Measurements from ENCODE around the gene IL1RAPL1.

Gene IL1RAPL1

DNA sequence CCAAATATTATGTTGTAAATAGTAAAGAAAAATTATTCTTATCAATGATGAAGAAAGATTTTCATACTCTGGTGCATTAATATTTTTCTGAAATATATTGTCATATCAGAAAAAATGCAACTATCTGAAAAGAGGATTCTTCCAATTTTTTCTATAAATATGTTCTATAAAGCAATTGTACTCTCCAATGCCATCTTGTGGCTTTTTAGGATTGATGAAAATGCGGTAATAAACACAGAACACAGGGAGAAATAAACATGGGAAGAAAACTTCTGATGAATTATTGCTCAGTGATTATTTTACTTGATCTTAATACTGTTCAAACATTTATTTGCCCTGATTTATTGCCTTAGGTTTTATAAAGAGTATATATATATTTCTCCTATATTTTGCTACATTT lies 215.4 kb downstream of the IL1RAPL1 start:
- no peak for DNase-seq

DNA sequence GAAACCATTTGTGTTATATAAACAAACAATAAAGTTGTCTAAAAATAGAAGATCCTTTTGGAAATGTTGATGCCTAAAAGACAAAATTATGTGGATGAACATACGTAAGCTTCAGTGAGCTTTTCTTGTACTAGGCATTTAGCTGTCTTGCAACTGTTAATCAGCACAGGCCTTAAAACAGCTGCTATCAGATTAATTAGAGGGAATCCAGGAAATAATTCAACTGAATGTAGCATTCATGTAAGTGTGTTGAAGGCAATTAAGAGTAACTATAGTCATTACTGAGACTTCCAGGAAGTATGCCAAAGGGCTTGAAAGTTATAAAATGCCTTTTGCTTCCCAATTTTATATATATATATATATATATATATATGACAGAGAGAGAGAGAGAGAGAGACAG lies 248.7 kb downstream of the IL1RAPL1 start:
- no peak for DNase-seq

DNA sequence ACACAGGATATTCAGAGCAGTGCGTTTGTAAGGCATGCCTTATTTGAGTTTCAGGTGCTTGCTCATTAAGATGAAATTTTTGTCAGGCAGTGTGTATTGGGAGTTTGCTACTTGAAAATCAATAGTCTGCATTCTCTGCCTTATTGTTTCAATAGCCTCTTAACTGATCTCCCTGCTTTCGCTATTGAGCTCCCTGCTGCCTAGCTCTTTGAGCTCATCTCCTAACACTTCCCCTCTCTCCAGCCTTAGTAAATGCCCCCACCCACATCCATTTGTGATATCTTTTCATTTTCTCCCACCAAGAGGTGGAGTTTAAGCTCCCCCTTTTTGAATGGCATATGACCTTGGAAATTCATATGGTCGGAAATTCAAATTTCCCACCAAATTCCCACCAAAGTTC lies 256.6 kb downstream of the IL1RAPL1 start:
- no peak for DNase-seq

DNA sequence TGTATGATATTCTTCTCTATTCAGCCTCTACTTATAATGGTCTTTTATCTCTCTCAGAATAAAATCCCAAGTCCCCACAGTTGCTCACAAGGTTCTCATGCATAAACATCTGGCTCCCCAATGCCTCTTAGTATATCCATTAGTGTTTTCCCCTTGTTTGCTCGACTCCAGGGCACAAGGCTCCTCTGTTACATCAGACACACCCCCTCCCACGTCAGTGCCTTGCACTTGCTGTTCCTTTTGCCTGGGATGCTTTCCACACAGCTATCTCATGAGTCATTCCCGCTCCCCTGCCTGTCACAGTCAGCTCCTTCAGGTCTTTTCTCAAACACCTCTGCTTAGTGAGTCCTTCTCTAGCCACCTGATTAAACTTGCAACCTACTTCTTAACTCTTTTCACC lies 260.2 kb downstream of the IL1RAPL1 start:
- DNase-seq = no peak

DNA sequence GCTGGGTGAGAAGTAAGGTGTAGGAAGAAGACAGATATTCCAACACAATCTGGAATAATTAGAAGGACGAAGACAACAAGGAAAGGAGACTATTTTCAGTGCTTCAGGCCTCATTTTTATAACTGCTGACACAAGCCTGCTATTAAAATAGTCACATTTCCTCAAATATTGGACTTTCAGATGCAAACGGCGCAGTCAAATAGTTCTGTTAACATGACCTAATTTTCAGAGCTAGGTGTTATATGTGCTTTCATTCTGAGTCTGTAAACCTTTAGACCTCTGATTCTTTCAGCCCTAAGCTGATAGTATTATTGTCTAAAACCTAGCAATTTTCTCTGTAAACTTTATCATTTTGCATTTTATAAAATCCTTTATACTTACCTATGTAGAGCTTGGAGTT lies 261.5 kb downstream of the IL1RAPL1 start:
- DNase-seq = no peak

DNA sequence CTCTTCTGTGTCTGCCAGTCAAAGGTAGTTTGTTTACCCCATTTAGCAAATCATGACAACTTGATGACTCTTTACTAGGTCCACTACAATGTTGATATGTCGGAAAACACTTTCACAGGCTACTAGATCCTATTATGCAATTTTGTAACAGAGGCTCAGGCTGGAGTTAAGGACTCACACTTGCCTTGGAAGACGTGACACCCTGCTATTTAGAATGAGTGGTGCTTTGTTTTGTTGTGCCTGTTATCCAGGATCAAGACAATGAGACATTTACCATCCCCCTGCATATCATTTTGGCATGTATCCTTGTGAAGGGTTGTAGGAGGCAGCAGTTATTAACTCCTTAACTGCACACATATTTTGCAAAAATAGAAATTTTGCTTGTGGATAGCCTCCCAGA lies 263.7 kb downstream of the IL1RAPL1 start:
- DNase-seq = no peak

DNA sequence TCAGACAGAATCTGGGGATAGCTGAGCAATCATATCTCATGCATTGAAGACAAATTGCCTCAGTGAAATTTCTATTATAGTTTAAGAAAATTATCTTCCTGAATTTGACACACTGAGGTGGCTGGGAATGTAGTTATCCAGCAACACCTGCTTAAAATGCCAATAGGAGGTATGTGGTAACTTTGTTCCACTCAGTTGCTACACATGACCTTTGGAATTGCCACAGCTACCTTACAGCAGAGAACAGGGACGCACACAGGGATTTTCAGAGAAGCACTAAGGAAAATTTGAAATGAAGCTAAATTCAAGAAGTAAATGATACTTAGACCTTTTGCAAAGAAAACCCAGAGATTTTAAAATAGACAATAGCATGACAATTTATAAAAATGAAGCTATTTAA lies 264.6 kb downstream of the IL1RAPL1 start:
- DNase-seq = no peak

DNA sequence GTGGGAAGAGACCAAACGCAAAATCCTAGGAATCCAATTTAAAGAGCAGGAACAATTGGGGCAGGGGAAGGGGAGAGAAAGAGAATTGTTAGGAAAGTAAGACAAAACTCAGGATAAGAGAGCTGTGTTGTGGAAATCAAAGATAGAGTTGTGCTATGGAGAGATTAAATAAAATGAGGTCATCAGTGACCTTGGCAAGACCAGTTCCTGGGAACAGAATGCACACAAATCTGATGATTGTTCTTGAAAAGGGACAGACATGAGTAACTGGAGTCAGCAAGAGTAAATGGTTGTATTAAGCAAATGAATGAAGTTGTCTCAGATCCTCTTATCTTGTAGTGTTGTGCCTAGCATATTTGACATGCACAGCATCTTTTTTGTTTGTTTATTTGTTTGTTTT lies 267.4 kb downstream of the IL1RAPL1 start:
- no peak for DNase-seq

DNA sequence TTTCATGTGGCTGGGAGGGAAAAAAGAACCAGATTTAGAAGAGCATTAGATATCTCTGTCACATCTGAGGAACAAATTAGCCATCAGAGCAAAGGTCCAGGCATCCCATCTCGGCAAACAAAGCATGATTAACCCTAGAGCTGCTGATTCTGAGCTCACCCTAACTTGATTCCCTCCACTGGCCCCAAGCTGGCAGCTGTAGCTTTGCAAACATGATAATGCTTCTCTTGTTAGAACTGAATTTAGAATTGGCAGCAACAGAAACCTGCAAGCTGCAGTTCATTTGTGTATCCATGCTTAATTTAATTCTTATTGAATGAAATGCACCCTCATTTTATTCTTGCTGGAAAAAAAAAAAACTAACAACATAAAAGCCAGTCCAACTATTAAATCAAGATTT lies 289.2 kb downstream of the IL1RAPL1 start:
- DNase-seq = no peak

DNA sequence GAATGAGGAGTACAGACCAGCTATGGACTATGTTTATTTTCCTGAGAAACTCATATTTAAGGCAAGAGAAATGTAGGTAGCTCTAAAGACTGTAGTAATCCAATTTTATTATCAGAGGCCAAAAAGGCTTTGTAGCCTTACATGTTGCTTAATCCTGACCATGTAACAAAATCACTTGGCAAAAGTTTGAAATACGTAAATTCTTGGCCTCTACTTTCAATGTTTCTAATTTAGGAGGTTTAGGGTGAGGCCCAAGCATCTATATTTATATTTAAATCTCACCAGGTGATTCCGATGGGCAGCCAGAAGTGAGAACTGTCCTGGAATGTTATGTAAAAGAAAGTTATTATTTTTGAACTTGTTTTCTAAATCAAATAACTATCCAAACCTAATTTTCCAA lies 289.7 kb downstream of the IL1RAPL1 start:
- no peak for DNase-seq

DNA sequence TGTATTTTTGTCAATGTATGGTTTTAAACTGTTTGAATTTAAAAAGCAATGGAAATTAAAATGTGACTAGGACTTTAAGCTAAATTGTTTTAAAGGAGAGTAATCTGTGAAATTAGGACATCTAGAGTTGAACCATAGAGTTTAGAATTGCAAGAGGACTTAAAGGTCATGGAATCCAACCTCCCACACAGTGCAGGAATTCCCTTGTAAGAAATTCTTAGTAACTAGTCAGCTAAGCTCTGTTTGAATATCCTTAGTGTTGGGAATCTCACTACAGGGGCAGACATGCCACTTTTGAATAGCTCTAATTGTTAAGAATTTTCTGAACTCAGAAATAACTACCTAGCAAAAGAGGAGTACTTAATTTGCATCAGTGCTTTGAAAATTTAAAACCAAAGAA lies 292.9 kb downstream of the IL1RAPL1 start:
- DNase-seq = no peak

DNA sequence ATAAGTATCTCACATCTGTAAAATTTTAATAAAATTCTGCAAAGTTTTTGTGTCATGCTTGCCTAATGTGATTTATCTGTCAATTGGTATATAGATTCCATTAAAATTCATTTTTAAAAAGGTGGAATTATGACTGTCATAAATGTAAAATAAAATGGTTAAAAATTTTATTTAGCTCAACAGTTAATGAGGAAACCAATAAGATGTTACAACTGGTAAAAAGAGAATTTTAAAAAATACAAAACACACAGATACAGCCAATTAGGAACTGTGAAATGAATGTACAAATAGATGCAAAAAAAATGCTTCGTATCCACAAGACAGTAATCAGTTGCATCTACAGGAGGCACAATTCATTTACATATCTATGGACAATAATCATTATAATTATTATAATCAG lies 297.6 kb downstream of the IL1RAPL1 start:
- DNase-seq = no peak

DNA sequence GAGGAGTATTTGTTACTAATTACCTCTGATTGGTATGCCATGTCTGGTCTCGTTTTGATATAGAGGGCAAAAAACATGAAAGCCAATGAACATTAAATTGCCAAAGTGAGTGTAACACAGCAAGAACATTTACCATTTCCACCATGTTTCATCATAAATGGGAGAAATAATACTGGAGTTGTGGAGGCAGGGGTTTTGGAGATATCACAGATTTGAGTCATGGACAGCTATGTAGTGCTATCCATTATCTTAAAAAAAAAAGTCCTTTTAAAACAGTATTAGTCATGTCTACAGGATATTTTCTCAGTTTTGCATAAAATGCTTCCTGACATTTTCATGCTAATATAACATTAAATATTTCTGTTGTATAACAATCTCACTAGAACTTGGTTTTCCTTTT lies 301.2 kb downstream of the IL1RAPL1 start:
- no peak for DNase-seq

DNA sequence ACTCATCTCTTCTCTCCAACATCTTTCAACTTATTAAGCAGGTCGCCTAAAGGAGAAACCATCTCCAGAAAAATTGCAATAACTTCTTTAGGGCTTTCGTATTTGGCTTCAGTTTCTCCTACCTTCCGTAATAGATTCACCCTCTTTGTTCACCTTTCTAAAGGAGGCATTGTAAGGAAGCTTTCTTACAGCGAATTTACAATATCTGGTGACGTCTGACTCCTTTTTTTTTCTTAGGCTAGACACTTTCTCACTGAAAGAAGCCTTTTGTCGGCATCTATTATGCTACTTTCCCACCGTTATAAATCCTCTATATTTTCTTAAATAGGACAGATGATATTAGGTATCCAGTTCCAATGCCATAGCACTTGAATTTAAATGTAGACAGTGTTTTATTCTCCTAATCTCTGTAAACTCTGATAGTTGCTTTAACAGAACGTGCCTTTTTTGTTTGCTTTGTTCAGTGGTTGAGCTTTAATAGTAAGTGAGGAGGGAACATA lies 302.4 kb downstream of the IL1RAPL1 start:
- no peak for DNase-seq

DNA sequence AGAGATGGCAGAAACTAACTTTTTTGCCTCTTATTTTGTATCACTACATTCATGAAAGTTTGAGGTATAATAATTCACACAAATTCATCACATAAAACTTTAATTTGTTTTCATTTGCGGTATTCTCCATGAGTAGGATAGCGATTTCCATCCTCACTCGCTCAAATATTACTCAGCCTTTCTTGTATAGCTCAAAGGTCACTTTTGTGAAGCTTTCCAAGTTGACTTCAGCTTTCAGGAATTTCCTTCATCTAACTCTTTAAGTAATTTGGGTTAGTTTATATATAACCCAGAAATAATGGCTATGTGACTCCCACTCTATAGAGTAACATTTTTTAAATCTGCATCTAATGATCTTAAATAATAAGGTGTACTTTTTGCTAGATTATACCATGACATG lies 314.4 kb downstream of the IL1RAPL1 start:
- DNase-seq = no peak

DNA sequence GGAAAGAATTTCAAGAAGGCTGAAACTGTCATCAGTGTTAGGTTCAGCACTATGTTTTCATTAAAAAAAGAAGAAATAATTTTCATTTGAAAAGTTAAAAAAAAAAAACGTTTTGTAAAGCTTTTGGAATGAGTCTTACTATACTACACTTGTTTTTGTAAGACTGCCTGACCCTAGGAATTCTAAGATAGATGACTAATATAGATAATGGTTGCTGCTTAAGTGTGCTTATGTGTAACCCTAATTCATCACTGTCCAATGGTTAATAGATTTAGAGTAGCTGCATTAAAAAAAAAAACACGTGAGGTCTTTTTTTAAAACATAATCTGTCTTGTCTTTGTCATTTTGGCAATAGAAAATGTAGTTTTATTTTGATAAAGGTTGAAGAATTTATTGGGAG lies 323.2 kb downstream of the IL1RAPL1 start:
- no peak for DNase-seq

DNA sequence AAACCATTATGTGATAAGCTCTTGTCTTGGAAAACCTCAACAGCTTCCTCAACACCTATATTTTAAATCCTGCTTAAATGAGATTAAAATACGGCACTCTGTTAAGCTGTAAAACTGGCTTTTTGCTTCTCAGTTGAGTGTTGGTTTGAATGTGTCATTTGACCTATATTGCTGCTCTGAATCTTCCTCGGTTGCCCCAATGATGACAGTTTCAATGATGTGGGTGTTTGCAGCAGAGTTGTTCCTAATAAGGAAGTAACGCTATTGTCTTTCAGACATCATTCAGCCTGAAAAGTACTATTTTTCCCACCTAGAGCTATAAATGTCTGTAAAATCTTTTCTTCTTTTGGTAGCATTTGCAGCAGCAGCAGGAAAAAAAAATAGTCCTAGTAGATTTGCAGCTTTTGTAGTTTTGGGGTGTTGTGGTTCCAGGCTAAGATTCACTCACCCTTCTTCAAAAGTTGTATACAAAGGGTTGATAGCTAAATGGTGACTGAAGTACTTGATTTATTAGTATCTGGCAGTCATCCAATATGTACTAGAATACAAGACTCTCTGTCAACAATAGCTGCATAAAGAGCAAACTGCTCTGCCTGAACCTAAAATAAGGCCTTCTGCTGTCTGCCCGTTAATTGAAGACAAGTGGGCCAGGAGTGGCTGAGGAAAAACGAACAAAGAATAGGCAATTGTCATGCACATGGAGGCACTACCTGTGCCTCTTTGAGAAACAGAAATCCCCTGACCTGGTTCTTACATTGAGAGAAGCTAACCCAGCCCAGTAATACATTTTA lies 333.1 kb downstream of the IL1RAPL1 start:
- DNase-seq = no peak

DNA sequence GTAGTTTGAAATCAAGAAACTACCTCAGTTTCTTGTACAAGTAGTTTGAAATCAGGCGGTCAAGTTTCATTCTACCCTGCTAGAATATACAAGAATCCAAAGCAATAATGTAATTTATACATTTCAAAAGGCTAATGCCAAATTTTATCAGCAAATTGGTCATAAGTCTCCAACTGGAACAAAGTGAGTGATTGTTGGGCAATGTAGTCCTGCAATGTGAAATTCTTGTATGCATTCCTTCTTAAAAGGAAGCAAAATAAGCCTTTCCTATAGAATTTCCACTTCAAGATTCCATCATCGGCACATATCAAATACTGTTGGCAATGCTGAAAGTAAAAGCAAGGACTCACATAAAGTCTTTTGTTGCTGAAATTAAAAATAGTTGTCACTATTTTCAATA lies 334.9 kb downstream of the IL1RAPL1 start:
- no peak for DNase-seq

DNA sequence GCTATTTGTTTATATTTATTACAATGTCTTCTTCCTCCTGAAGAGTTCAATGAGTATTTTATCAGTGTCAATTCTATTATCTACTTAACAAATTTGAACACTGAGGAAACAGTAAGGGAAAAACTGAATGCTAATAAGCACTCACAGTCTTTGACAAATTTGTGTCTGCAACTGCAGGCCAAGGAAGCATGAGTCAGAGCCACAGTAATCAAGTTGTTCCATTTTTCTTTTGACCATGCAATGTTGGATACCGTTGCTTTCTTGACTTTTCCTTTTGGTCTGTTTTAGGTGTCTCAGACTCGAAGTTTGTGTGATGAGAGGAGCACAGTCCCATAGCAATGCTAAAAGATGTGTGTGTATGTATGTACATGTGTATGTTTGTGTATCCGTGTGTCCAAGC lies 359.6 kb downstream of the IL1RAPL1 start:
- DNase-seq = no peak

DNA sequence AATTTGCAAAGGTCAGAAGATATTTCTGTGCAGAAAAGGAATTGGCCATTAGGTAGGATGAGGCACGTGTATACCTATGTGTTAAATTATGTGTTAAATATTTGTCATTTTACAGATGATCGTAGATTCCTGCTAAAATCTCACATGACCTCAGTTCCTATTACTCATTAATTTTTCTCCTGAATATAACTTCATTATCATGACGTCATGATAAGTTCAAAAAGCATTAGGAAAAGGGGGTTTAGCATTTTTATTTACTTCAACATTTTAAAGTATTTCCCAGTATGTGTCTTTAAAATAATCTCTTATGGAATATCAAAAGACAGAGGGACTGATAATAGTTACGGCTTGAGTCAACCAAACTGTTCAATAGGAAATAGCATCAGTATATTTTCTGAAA lies 372.8 kb downstream of the IL1RAPL1 start:
- no peak for DNase-seq

DNA sequence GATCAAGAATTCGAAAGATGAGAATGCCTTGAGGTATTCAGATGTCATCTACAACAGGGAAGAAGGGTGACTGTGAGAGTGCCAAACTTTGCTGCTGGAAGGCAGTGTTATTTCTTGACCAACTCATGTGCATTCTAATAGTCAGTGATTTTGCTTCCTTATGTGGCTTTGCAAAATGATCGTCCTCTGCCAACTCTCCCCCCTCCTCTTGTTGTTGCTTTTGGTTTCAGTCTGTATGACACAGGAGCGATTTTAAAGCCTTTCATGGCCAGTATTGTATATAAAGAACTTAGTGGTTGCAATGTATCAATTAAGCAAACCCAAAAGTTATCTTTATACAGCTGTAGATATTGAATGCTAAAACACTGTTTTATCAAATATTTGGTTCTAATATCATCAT lies 379.1 kb downstream of the IL1RAPL1 start:
- DNase-seq = no peak

DNA sequence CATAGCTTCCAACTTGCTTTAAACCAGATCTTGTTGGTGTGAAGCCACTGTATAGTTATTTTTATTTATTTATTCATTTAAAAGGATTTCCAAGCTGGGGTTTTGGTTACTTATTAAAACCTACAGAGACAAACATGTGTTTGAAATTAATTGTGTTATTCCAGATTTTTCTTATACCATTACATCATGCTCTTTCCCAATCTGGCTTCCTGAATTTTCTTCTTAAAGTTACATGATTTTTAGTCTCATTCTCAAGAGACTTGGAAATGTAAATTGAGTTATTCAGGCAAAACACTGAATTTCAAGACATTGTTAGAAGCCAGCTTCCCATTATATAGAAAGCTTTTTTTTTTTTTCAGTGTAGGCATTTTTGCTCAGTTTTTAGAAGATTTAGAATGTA lies 381.9 kb downstream of the IL1RAPL1 start:
- DNase-seq = no peak

DNA sequence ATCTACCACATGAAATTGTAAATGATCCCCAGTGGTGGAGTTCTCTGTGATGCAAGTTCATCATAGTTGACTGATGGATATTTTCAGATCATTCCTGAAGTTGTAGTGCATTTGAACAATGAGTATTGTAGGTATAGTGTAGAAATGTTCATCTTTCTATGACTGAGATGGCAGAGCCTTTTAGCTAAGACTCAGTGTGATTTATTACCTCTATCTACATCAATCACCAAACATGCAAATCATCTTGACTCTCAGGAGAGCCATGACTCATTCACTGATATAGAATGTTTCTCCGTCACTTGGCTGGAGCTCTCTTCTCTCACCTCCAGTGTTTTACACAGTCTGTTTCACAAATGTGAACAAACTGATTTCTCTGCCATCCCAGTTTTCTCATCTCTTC lies 392.6 kb downstream of the IL1RAPL1 start:
- DNase-seq = no peak

DNA sequence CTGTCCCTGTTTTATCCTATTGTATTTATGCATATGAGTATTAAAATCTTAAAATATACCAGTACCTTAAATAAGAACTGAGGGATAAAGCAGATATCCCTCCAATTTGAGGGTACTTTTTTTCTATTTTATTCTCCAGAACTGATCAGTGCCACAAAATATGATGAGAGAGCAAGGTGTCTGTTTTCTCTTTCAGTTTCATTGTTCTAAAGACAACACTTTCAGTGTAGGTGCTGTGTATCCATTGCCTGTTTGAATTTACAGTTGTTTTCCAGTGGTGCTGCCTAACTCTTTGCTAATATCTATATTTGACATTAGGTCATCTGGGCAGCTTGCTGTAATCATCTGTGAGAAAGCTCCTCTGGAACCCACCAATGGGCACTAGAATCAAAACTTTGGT lies 394.7 kb downstream of the IL1RAPL1 start:
- DNase-seq = no peak

DNA sequence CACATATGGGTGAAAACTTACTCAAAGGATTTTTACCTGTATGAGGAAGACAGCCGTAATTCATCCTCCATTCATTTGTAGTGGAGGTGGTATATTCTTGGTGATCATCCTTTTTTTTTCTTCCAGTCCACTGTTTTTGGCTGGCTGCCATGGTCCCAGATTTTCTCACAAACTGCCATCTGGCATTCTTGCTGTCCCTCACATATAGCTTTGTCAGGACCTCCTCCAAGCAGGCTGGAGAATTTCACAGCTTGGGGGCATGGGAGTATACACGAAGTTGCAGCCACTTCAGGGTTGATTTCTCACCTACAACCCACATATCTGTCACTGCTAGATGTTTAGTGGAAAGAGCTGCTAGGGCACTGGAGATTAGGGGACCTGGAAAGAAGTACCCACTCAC lies 401.0 kb downstream of the IL1RAPL1 start:
- no peak for DNase-seq

Data from stimulated activated CD4-positive, alpha-beta T cell treated with anti-CD3 and anti-CD28 coated beads, Interleukin-15, amount 100 ng/mL, for 24 hours (primary cell).